Activated naive CD4-positive, alpha-beta T cell (primary cell): ENCODE measurements around the gene ADAM15.

Source experiments
- DNase-seq, 4 experiments: peaks; one replicate each; lab custom pipeline; 2025; lab: John Stamatoyannopoulos, UW

Gene ADAM15

GRCh38 chr1:155070721-155071569 is 19.8 kb downstream of the ADAM15 start:
- DNase-seq, result peak; percentile 25 to 75 (median 52)

- no peak for DNase-seq
Measured at GRCh38 chr1:155071701-155072100, 20.6 kb downstream of the ADAM15 start.

- no peak for DNase-seq
Measured at GRCh38 chr1:155072531-155073289, 21.6 kb downstream of the ADAM15 start.

GRCh38 chr1:155073377-155074242 is 22.5 kb downstream of the ADAM15 start:
- no peak for DNase-seq

GRCh38 chr1:155075535-155075934 is 24.4 kb downstream of the ADAM15 start:
- no peak for DNase-seq

- DNase-seq, result no peak
Measured at GRCh38 chr1:155076371-155076770, 25.3 kb downstream of the ADAM15 start.

- DNase-seq, result no peak
Measured at GRCh38 chr1:155077346-155077745, 26.2 kb downstream of the ADAM15 start.

GRCh38 chr1:155077758-155078445 is 26.8 kb downstream of the ADAM15 start:
- no peak for DNase-seq

- peak in 2 of 4 experiments; percentile 29 to 53 for DNase-seq
Measured at GRCh38 chr1:155078469-155079209, 27.5 kb downstream of the ADAM15 start, which contains the start of gene EFNA3. EFNA3 (plus strand) TSS chr1:155078837; CDS start chr1:155078942, 105 bp downstream.

- DNase-seq, result peak in 1 of 4 experiments; percentile 22
Measured at GRCh38 chr1:155079210-155079486, 28.0 kb downstream of the ADAM15 start.

GRCh38 chr1:155079487-155080311 is 28.6 kb downstream of the ADAM15 start:
- DNase-seq, result peak in 1 of 4 experiments; percentile 22

- peak in 1 of 4 experiments; percentile 30 for DNase-seq
Measured at GRCh38 chr1:155080312-155081228, 29.5 kb downstream of the ADAM15 start.

GRCh38 chr1:155081472-155082300 is 30.6 kb downstream of the ADAM15 start:
- peak in 1 of 4 experiments; percentile 15 for DNase-seq

GRCh38 chr1:155082301-155083051 is 31.4 kb downstream of the ADAM15 start:
- peak in 1 of 4 experiments; percentile 34 for DNase-seq

- no peak for DNase-seq
Measured at GRCh38 chr1:155083052-155083541, 32.0 kb downstream of the ADAM15 start.

GRCh38 chr1:155083865-155084721 is 33.0 kb downstream of the ADAM15 start:
- peak in 1 of 4 experiments; percentile 19 for DNase-seq
